ENCODE measurements around the gene CEBPZ.
"Not testable (repeated sequence)": the region's sequence is repeated elsewhere in the genome, so short reads cannot be mapped to it uniquely, and the experiment has no call there.

The CEBPZ gene

GRCh38 chr2:37230581-37230980 is 815 bp downstream of the CEBPZ start:
- H3K9me3 ChIP-seq (replicated peaks; ENCODE audit: insufficient read depth, low read length), result no peaks in the 10 kb centered on the region
- peaks cover 94% of the 10 kb centered on the region for H3K79me2 ChIP-seq (ENCODE audit: low read length)
- no peaks in the 10 kb centered on the region for H3K27me3 ChIP-seq (replicated peaks; ENCODE audit: insufficient read depth, low read length)
- H3K36me3 ChIP-seq (replicated peaks; ENCODE audit: insufficient read depth, low read length), result peaks cover 20% of the 10 kb centered on the region
- H3K4me3 ChIP-seq (ENCODE audit: low read length), result peak overlapping the region; percentile 98
- H3K4me1 ChIP-seq (ENCODE audit: low read length), result peaks cover 18% of the 10 kb centered on the region
- H2AFZ ChIP-seq (ENCODE audit: low read length), result peak overlapping the region; percentile 96; the same call in 1 of the 2 replicates
- peak overlapping the region; percentile 96 for H3K4me2 ChIP-seq (ENCODE audit: low read depth, low read length)
- H3F3A ChIP-seq (ENCODE audit: insufficient read depth, low read length), result 0 out of 2 replicates have a peak, but pooled peaks cover 10% of the 10 kb centered on the region
- no peak for TF ChIP-seq CTCF (IDR thresholded peaks at IDR 0.05; ENCODE audit: low read length)
- TF ChIP-seq EZH2phosphoT487 (IDR thresholded peaks at IDR 0.05; ENCODE audit: low read length), result no peak
- no peak for TF ChIP-seq EZH2 (optimal IDR thresholded peaks at IDR 0.05; ENCODE audit: low read depth, low read length)
- peak overlapping the region; percentile 85 for H3K27ac ChIP-seq (ENCODE audit: low read length)
- peak overlapping the region; percentile 91 for H3K9ac ChIP-seq (ENCODE audit: low read length)
- H3K9me2 ChIP-seq (replicated peaks; ENCODE audit: insufficient read depth, low read length), result no peaks in the 10 kb centered on the region
- no peak for DNase-seq
- 0 out of 2 replicates have a peak, but pooled peaks cover 3% of the 10 kb centered on the region for H4K20me1 ChIP-seq (ENCODE audit: insufficient read depth, low read length)

- Histone ChIP-seq H3K27me3 (replicated peaks; ENCODE audit: insufficient read depth, low read length) (no peaks in the 10 kb centered on the region), H2AFZ (ENCODE audit: low read length) (no peak overlapping the region), H3K9me2 (replicated peaks; ENCODE audit: insufficient read depth, low read length) (no peaks in the 10 kb centered on the region), H3K79me2 (ENCODE audit: low read length) (peaks cover 92% of the 10 kb centered on the region), H3K27ac (ENCODE audit: low read length) (no peak overlapping the region), H3K36me3 (replicated peaks; ENCODE audit: insufficient read depth, low read length) (peaks cover 20% of the 10 kb centered on the region), H3K4me3 (ENCODE audit: low read length) (no peak overlapping the region), H3K4me1 (ENCODE audit: low read length) (peaks cover 18% of the 10 kb centered on the region), H3K9ac (ENCODE audit: low read length) (no peak overlapping the region), H4K20me1 (ENCODE audit: insufficient read depth, low read length) (peaks cover 3% of the 10 kb centered on the region; the same call in 1 of the 2 replicates), H3K9me3 (replicated peaks; ENCODE audit: insufficient read depth, low read length) (no peaks in the 10 kb centered on the region), H3K4me2 (ENCODE audit: low read depth, low read length) (no peak overlapping the region), H3F3A (ENCODE audit: insufficient read depth, low read length) (0 out of 2 replicates have a peak, but pooled peaks cover 10% of the 10 kb centered on the region)
- no peak for TF ChIP-seq EZH2 (optimal IDR thresholded peaks at IDR 0.05; ENCODE audit: low read depth, low read length)
- DNase-seq, result no peak
Observed at GRCh38 chr2:37228788-37229187, 2.6 kb downstream of the CEBPZ start.

- Histone ChIP-seq H3K9me2 (replicated peaks; ENCODE audit: insufficient read depth, low read length) (no peaks in the 10 kb centered on the region), H4K20me1 (ENCODE audit: insufficient read depth, low read length) (peaks cover 9% of the 10 kb centered on the region; the same call in 1 of the 2 replicates), H3K27me3 (replicated peaks; ENCODE audit: insufficient read depth, low read length) (no peaks in the 10 kb centered on the region), H3K4me1 (ENCODE audit: low read length) (peaks cover 10% of the 10 kb centered on the region), H3K36me3 (replicated peaks; ENCODE audit: insufficient read depth, low read length) (peaks cover 20% of the 10 kb centered on the region), H3K79me2 (ENCODE audit: low read length) (peaks cover 85% of the 10 kb centered on the region), H3K27ac (ENCODE audit: low read length) (no peak overlapping the region), H3K4me2 (ENCODE audit: low read depth, low read length) (no peak overlapping the region), H3K9me3 (replicated peaks; ENCODE audit: insufficient read depth, low read length) (no peaks in the 10 kb centered on the region), H3K4me3 (ENCODE audit: low read length) (no peak overlapping the region), H3K9ac (ENCODE audit: low read length) (no peak overlapping the region), H2AFZ (ENCODE audit: low read length) (no peak overlapping the region), H3F3A (ENCODE audit: insufficient read depth, low read length) (0 out of 2 replicates have a peak, but pooled peaks cover 10% of the 10 kb centered on the region)
- no peak for DNase-seq
- TF ChIP-seq EZH2 (optimal IDR thresholded peaks at IDR 0.05; ENCODE audit: low read depth, low read length) (no peak), CTCF (IDR thresholded peaks at IDR 0.05; ENCODE audit: low read length) (no peak), EZH2phosphoT487 (IDR thresholded peaks at IDR 0.05; ENCODE audit: low read length) (no peak)
Observed at GRCh38 chr2:37226863-37227262, 4.5 kb downstream of the CEBPZ start.

GRCh38 chr2:37225129-37225528 is 6.3 kb downstream of the CEBPZ start:
- H3K27ac ChIP-seq (ENCODE audit: low read length); H3K9me2 ChIP-seq (replicated peaks; ENCODE audit: insufficient read depth, low read length); H3K27me3 ChIP-seq (replicated peaks; ENCODE audit: insufficient read depth, low read length); H3F3A ChIP-seq (ENCODE audit: insufficient read depth, low read length); DNase-seq; H3K9me3 ChIP-seq (replicated peaks; ENCODE audit: insufficient read depth, low read length); H3K4me3 ChIP-seq (ENCODE audit: low read length); H4K20me1 ChIP-seq (ENCODE audit: insufficient read depth, low read length); H3K9ac ChIP-seq (ENCODE audit: low read length); H3K4me1 ChIP-seq (ENCODE audit: low read length); H2AFZ ChIP-seq (ENCODE audit: low read length); H3K4me2 ChIP-seq (ENCODE audit: low read depth, low read length): not testable (repeated sequence)
- Histone ChIP-seq H3K36me3 (replicated peaks; ENCODE audit: insufficient read depth, low read length) (peaks cover 20% of the 10 kb centered on the region), H3K79me2 (ENCODE audit: low read length) (peaks cover 78% of the 10 kb centered on the region)
